Panc1 (cell line): ENCODE data around the gene CSNK2A1. TPM values are rescaled to one million over a fixed set of nuclear protein-coding genes. Genes with fewer than 3 reads are reported as not detected.

Source experiments
- ATAC-seq: fragments of 200-7000 bp; cut with Tn5 transposase; 2 replicates; pipeline ENCODE4 v1.9.1; 2020; ENCODE audit warnings: mild to moderate bottlenecking, moderate library complexity
- BruUV-seq: library from RNA; stranded (reverse); fragments of 400-500 nt; replicated peaks from 2 replicates; lab custom pipeline; 2021; lab: Mats Ljungman, UMichigan
- CTCF ChIA-PET: fragments of 300-600 bp; sonication (Branson Sonifier 250); formaldehyde crosslinking; loops from one replicate; lab custom pipeline; 2022; ENCODE audit warnings: antibody characterized with exemption; lab: Charles Lee
- POLR2A ChIA-PET: fragments of 300-600 bp; sonication (Branson Sonifier 250); formaldehyde crosslinking; loops from one replicate; lab custom pipeline; 2022; ENCODE audit warnings: antibody characterized with exemption; lab: Charles Lee
- DNase-seq: peaks from one replicate; pipeline ENCODE4 v3.0.0-alpha.2; 2010; ENCODE audit warnings: low read depth, low spot score
- H3K27ac ChIP-seq: 2 replicates; pipeline ENCODE4 v1.5.1; 2011; ENCODE audit warnings: mild to moderate bottlenecking, low read length, inconsistent platforms
- H3K27me3 ChIP-seq: fragments of 200-500 bp; sonication (Bioruptor generic); 2 replicates; pipeline ENCODE4 v1.6.0; 2014; ENCODE audit warnings: low read length, inconsistent platforms; ENCODE audit not compliant: control insufficient read depth, insufficient read depth
- H3K36me3 ChIP-seq: fragments of 200-500 bp; sonication (Bioruptor generic); 2 replicates; pipeline ENCODE4 v1.5.1; 2014; ENCODE audit warnings: inconsistent platforms, mild to moderate bottlenecking, low read length, moderate library complexity; ENCODE audit not compliant: control insufficient read depth, insufficient read depth
- H3K4me1 ChIP-seq: 2 replicates; pipeline ENCODE4 v1.5.1; 2011; ENCODE audit warnings: inconsistent platforms, mild to moderate bottlenecking, low read length, moderate library complexity; ENCODE audit not compliant: control insufficient read depth, insufficient read depth
- H3K4me3 ChIP-seq, 2 experiments: 2 replicates each; pipeline ENCODE4 v1.5.1; 2011 to 2012; ENCODE audit warnings: low read depth in 2 of 2, low read length in 2 of 2, mild to moderate bottlenecking in 2 of 2, inconsistent platforms in 1 of 2, moderate library complexity in 1 of 2
- H3K9me3 ChIP-seq: fragments of 200-500 bp; sonication (Bioruptor generic); 2 replicates; pipeline ENCODE4 v1.5.1; 2014; ENCODE audit warnings: low read depth, mild to moderate bottlenecking, inconsistent platforms, low read length, moderate library complexity; ENCODE audit not compliant: control insufficient read depth, insufficient read depth
- CTCF ChIP-seq: fragments of 450-650 bp; IDR thresholded peaks from 2 replicates; pipeline ENCODE4 v1.5.1; 2017; ENCODE audit warnings: mild to moderate bottlenecking
- POLR2AphosphoS5 ChIP-seq: IDR thresholded peaks from 2 replicates; pipeline ENCODE4 v1.6.1; 2012; ENCODE audit warnings: mild to moderate bottlenecking, low read depth, low read length, moderate library complexity
- SIN3A ChIP-seq: IDR thresholded peaks from 2 replicates; pipeline ENCODE4 v1.6.1; 2012; ENCODE audit warnings: low read depth, mild to moderate bottlenecking, low read length, moderate library complexity, borderline replicate concordance; ENCODE audit not compliant: insufficient read depth
- TCF7L2 ChIP-seq: IDR thresholded peaks from 2 replicates; pipeline ENCODE4 v1.6.1; 2011; ENCODE audit warnings: mild to moderate bottlenecking, low read depth, low read length, inconsistent platforms
- in situ Hi-C: cut with HindIII; loops from 2 replicates; pipeline ENCODE4 v1.10.0; 2016; ENCODE audit warnings: low sequenced_read_pairs, low pct_unique_long_range_greater_than_20kb
- intact Hi-C: fragments of 100-400 bp; cut with micrococcal nuclease; formaldehyde crosslinking; loops from one replicate; pipeline ENCODE4 v1.10.0; 2022; ENCODE audit not compliant: unreplicated experiment
- total RNA-seq: library from RNA; stranded (reverse); gene quantifications from one replicate; pipeline ENCODE4 v1.2.1, GENCODE V29; 2021; ENCODE audit not compliant: unreplicated experiment
- TF ChIP-seq, protein P1 (sequence below), 2 experiments: IDR thresholded peaks; 2 replicates each; pipeline ENCODE4 v1.6.1; 2011 to 2012; ENCODE audit warnings: low read depth in 2 of 2, control low read depth in 1 of 2, low read length in 1 of 2, mild to moderate bottlenecking in 1 of 2, moderate library complexity in 1 of 2; ENCODE audit not compliant: insufficient read depth in 1 of 2

Gene CSNK2A1
- total RNA-seq, 1 experiment from 2014 or later, result 191 TPM

DNA sequence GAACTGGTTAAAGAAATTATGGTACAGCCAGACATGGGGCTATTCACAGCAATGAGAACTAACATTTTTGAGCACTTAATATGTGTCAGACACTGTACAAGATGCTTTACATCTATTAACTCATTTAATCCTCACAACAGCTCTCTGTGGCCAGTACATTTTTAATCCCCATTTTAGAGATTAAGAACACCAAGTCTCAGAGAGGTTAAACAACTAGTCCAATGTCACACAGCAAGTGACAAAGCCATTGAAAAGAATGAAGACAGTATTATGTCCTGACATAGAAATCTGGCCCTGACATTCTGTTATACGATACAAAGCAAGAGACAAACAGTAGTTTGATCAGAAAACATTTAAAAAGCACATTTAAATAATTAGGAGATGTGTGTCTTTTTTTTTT is 3.8 kb upstream of the CSNK2A1 start:
- in situ Hi-C loops, result no loop called here
- TF ChIP-seq SIN3A (no peak), CTCF (no peak)
- DNase-seq (no peak), ATAC-seq (no peak)
- intact Hi-C loops, result no loop called here
- Histone ChIP-seq H3K4me3 (no peak overlapping the region), H3K4me1 (no peaks in the 10 kb centered on the region), H3K27ac (no peak overlapping the region), H3K36me3 (peaks cover 7% of the 10 kb centered on the region; the same call in 1 of the 2 replicates), H3K9me3 (peaks cover 4% of the 10 kb centered on the region; the same call in 1 of the 2 replicates), H3K27me3 (no peaks in the 10 kb centered on the region; the same call in 1 of the 2 replicates)
- BruUV-seq, result no TSS peak
- CTCF ChIA-PET, result no interaction called here
- POLR2A ChIA-PET, result no interaction called here

DNA sequence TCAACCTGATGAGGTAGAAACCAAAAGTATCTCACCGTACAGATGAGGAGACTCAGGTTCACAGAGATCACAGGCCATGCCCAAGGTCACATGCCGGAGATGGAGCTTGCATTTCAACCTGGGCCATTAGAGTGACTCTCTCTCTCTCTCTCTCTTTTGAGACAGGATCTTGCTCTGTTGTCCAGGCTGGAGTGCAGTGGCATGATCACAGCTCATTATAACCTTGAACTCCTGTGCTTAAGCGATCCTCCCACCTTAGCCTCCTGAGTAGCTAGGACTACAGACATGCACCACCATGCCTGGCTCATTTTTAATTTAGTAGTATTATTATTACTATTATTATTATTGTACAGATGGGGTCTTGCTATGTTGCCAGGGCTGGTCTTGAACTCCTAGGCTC is 2.8 kb upstream of the CSNK2A1 start:
- ChIA-PET CTCF (interaction anchor here (0.7 kb wide), 1 partner anchor 222 kb away, joined by 3 read pairs; the partner anchor contains the start of gene SLC52A3), POLR2A (interaction anchor here (0.7 kb wide), 1 partner anchor 58 kb away, joined by 3 read pairs; no protein-coding TSS in a partner anchor)
- intact Hi-C loops, result no loop called here
- no peak overlapping the region for H3K4me3 ChIP-seq
- no TSS peak for BruUV-seq
- TF ChIP-seq SIN3A, result no peak
- TF ChIP-seq TCF7L2, result no peak
- TF ChIP-seq, protein P1, sequence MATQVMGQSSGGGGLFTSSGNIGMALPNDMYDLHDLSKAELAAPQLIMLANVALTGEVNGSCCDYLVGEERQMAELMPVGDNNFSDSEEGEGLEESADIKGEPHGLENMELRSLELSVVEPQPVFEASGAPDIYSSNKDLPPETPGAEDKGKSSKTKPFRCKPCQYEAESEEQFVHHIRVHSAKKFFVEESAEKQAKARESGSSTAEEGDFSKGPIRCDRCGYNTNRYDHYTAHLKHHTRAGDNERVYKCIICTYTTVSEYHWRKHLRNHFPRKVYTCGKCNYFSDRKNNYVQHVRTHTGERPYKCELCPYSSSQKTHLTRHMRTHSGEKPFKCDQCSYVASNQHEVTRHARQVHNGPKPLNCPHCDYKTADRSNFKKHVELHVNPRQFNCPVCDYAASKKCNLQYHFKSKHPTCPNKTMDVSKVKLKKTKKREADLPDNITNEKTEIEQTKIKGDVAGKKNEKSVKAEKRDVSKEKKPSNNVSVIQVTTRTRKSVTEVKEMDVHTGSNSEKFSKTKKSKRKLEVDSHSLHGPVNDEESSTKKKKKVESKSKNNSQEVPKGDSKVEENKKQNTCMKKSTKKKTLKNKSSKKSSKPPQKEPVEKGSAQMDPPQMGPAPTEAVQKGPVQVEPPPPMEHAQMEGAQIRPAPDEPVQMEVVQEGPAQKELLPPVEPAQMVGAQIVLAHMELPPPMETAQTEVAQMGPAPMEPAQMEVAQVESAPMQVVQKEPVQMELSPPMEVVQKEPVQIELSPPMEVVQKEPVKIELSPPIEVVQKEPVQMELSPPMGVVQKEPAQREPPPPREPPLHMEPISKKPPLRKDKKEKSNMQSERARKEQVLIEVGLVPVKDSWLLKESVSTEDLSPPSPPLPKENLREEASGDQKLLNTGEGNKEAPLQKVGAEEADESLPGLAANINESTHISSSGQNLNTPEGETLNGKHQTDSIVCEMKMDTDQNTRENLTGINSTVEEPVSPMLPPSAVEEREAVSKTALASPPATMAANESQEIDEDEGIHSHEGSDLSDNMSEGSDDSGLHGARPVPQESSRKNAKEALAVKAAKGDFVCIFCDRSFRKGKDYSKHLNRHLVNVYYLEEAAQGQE (IDR thresholded peaks at IDR 0.05; ENCODE audit: insufficient read depth in 1 of 2, low read depth in 2 of 2, low read length in 1 of 2), result no peak
- no peak for TF ChIP-seq CTCF
- TF ChIP-seq POLR2AphosphoS5, result no peak
- ATAC-seq (no peak), DNase-seq (no peak)
- H3K27me3 ChIP-seq, result no peaks in the 10 kb centered on the region; the same call in 1 of the 2 replicates
- H3K9me3 ChIP-seq, result peaks cover 4% of the 10 kb centered on the region; the same call in 1 of the 2 replicates
- in situ Hi-C loops, result no loop called here
- no peak overlapping the region for H3K27ac ChIP-seq
- no peaks in the 10 kb centered on the region; the same call in 1 of the 2 replicates for H3K4me1 ChIP-seq
- H3K36me3 ChIP-seq, result peaks cover 7% of the 10 kb centered on the region; the same call in 1 of the 2 replicates
